HepG2 (cell line): Measurements from ENCODE around the gene ZNF581. TPM values are rescaled to one million over a fixed set of nuclear protein-coding genes. Genes with fewer than 3 reads are reported as not detected.
A peak's percentile ranks its signal among the peaks of the same experiment; 100 is the strongest.

Experiments used
- AHR ChIP-seq: IDR thresholded peaks from 2 replicates; pipeline ENCODE4 v1.6.1; 2018; ENCODE audit warnings: missing genetic modification reagents, missing compliant biosample characterization
- CEBPZ ChIP-seq: IDR thresholded peaks from 2 replicates; pipeline ENCODE4 v1.6.1; 2012; ENCODE audit warnings: low read length, improper control_type of control experiment
- HOXD1 ChIP-seq: sonication (generic); formaldehyde crosslinking; IDR thresholded peaks from 2 replicates; pipeline ENCODE4 v1.5.0; 2020; ENCODE audit warnings: missing genetic modification reagents
- KLF12 ChIP-seq: sonication (generic); formaldehyde crosslinking; IDR thresholded peaks from 2 replicates; pipeline ENCODE4 v1.4.0; 2020; ENCODE audit warnings: missing genetic modification reagents, borderline replicate concordance
- PRDM10 ChIP-seq: sonication (generic); formaldehyde crosslinking; IDR thresholded peaks from 2 replicates; pipeline ENCODE4 v1.4.0; 2020; ENCODE audit warnings: low read depth, missing genetic modification reagents
- RNF2 ChIP-seq: fragments of 450-650 bp; conservative IDR thresholded peaks from 2 replicates; pipeline ENCODE4 v1.6.1; 2016; ENCODE audit warnings: low read depth
- SIX4 ChIP-seq: sonication (generic); formaldehyde crosslinking; IDR thresholded peaks from 2 replicates; pipeline ENCODE4 v1.4.0; 2020; ENCODE audit warnings: missing genetic modification reagents
- SNAPC4 ChIP-seq: sonication (generic); formaldehyde crosslinking; IDR thresholded peaks from 2 replicates; pipeline ENCODE4 v1.4.0; 2020; ENCODE audit warnings: mild to moderate bottlenecking, missing genetic modification reagents
- SP5 ChIP-seq: IDR thresholded peaks from 2 replicates; pipeline ENCODE4 v1.6.1; 2016; ENCODE audit warnings: low read depth, borderline replicate concordance
- YEATS2 ChIP-seq: sonication (generic); formaldehyde crosslinking; IDR thresholded peaks from 2 replicates; pipeline ENCODE4 v1.4.0; 2020; ENCODE audit warnings: missing genetic modification reagents, borderline replicate concordance
- ZBTB10 ChIP-seq: sonication (generic); formaldehyde crosslinking; IDR thresholded peaks from 2 replicates; pipeline ENCODE4 v1.4.0; 2020; ENCODE audit warnings: missing genetic modification reagents, borderline replicate concordance
- ZNF224 ChIP-seq: sonication (generic); formaldehyde crosslinking; IDR thresholded peaks from 2 replicates; pipeline ENCODE4 v1.5.0; 2020; ENCODE audit warnings: mild to moderate bottlenecking, missing genetic modification reagents
- ZNF331 ChIP-seq: sonication (generic); formaldehyde crosslinking; IDR thresholded peaks from 2 replicates; pipeline ENCODE4 v1.4.0; 2020; ENCODE audit warnings: missing genetic modification reagents
- ZNF614 ChIP-seq: IDR thresholded peaks from 2 replicates; pipeline ENCODE4 v1.6.1; 2018; ENCODE audit warnings: missing biosample characterization, missing genetic modification reagents, inconsistent platforms, borderline replicate concordance
- polyA plus RNA-seq, 8 experiments: library from polyadenylated mRNA; depleted of rRNA in 3 of 8; stranded (reverse) in 7 of 8; unstranded in 1 of 8; fragments of >200 nt; fragmentation: Illumina TruSeq in 4 of 8; extraction: Trizol in 4 of 8; gene quantifications; 2 replicates each; pipeline versions ENCODE4 v1.2.1 to v1.2.3, GENCODE V29; 2011 to 2016; ENCODE audit warnings: low read depth in 4 of 8, missing spikeins in 1 of 8, mixed read lengths in 1 of 8; ENCODE audit not compliant: insufficient read depth in 1 of 8
- total RNA-seq, 5 experiments: library from RNA; depleted of rRNA; stranded (reverse); fragments of >200 nt; fragmentation: Illumina TruSeq; extraction: Trizol; gene quantifications; 2 replicates each; pipeline ENCODE4 v1.2.3, GENCODE V29; 2016; ENCODE audit warnings: low read depth in 1 of 5

Gene ZNF581
- total and polyA plus RNA-seq, 2 of the 13 experiments (the other 11 are each of a cell fraction or from before 2014, with no cell fraction given), result 19.6 to 49.5 TPM

GRCh38 chr19:55653651-55654322 lies 10.3 kb downstream of the ZNF581 start (continued):
- TF ChIP-seq SNAPC4 (CRISPR knock-in tag), result no peak
- peak; percentile 86 for TF ChIP-seq ZNF331
- TF ChIP-seq SIX4 (CRISPR knock-in tag), result no peak
- TF ChIP-seq SP5 (CRISPR knock-in tag), result 0 out of 2 replicates have a peak, but pooled peaks have one; percentile 16
- no peak for TF ChIP-seq HOXD1 (CRISPR knock-in tag)
- peak; percentile 54; the same call in 1 of the 2 replicates for TF ChIP-seq ZNF614 (CRISPR knock-in tag)
- TF ChIP-seq PRDM10 (CRISPR knock-in tag), result peak; percentile 65; the same call in 1 of the 2 replicates
- no peak for TF ChIP-seq ZBTB10 (CRISPR knock-in tag)
- TF ChIP-seq RNF2, result no peak
- TF ChIP-seq CEBPZ, result no peak
- TF ChIP-seq KLF12 (CRISPR knock-in tag), result peak; percentile 68; the same call in 1 of the 2 replicates
- TF ChIP-seq YEATS2 (CRISPR knock-in tag), result peak; percentile 76
- no peak for TF ChIP-seq ZNF224 (CRISPR knock-in tag)
- 0 out of 2 replicates have a peak, but pooled peaks have one; percentile 27 for TF ChIP-seq AHR (CRISPR knock-in tag)
